SK-N-SH (cell line): ENCODE measurements around the gene PNRC2. TPM values are rescaled to one million over a fixed set of nuclear protein-coding genes. Genes with fewer than 3 reads are reported as not detected.

Experiments used
- CTCF ChIA-PET: fragments of 300-600, 350-600 bp; formaldehyde crosslinking; extraction: SDS; loops from one replicate; lab custom pipeline; 2021; lab: Yijun Ruan, JAX
- POLR2A ChIA-PET: fragments of 350-600 bp; sonication (Branson Sonifier 250); formaldehyde crosslinking; extraction: SDS; loops from one replicate; lab custom pipeline; 2020; ENCODE audit warnings: antibody characterized with exemption, inconsistent platforms; lab: Yijun Ruan, JAX
- DNase-seq: peaks from one replicate; pipeline ENCODE4 v3.0.0; 2012
- H2AFZ ChIP-seq: fragments of 200-600 bp; sonication (generic); 2 replicates; pipeline ENCODE4 v1.8.1; 2016; ENCODE audit warnings: antibody characterized with exemption, mild to moderate bottlenecking, low read depth
- H3F3A ChIP-seq: fragments of 200-600 bp; sonication (generic); replicated peaks from 2 replicates; pipeline ENCODE3; 2016; ENCODE audit warnings: antibody characterized with exemption, mild to moderate bottlenecking; ENCODE audit not compliant: insufficient read depth
- H3K27ac ChIP-seq, 2 experiments: fragments of 200-500 bp in 1 of 2; fragments of 200-600 bp in 1 of 2; sonication (Bioruptor generic) in 1 of 2; sonication (generic), shearing (Covaris generic) in 1 of 2; 2 replicates each; pipeline versions ENCODE4 v1.5.1 to v1.6.1; 2014 to 2016; ENCODE audit warnings: low read depth in 2 of 2, inconsistent platforms in 1 of 2, low read length in 1 of 2, mild to moderate bottlenecking in 1 of 2, mixed read lengths in 1 of 2
- H3K27me3 ChIP-seq: fragments of 200-600 bp; sonication (generic), shearing (Covaris generic); 2 replicates; pipeline ENCODE4 v1.6.1; 2016; ENCODE audit warnings: mixed run types; ENCODE audit not compliant: insufficient read depth
- H3K36me3 ChIP-seq, 2 experiments: fragments of 200-500 bp in 1 of 2; fragments of 200-600 bp in 1 of 2; sonication (Bioruptor generic) in 1 of 2; sonication (generic) in 1 of 2; replicated peaks in 1 of 2; 2 replicates each; pipeline versions ENCODE3 to v1.5.1; 2014 to 2016; ENCODE audit warnings: low read length in 1 of 2, mild to moderate bottlenecking in 1 of 2; ENCODE audit not compliant: insufficient read depth in 2 of 2, control insufficient read depth in 1 of 2
- H3K4me1 ChIP-seq, 2 experiments: fragments of 200-500 bp in 1 of 2; fragments of 200-600 bp in 1 of 2; sonication (Bioruptor generic) in 1 of 2; sonication (generic), shearing (Covaris generic) in 1 of 2; 2 replicates each; pipeline versions ENCODE4 v1.5.1 to v1.6.1; 2014 to 2016; ENCODE audit warnings: low read depth in 1 of 2, low read length in 1 of 2, mixed run types in 1 of 2; ENCODE audit not compliant: insufficient read depth in 2 of 2, control insufficient read depth in 1 of 2
- H3K4me2 ChIP-seq: fragments of 200-600 bp; sonication (generic), shearing (Covaris generic); 2 replicates; pipeline ENCODE4 v1.6.1; 2017; ENCODE audit warnings: mixed run types
- H3K4me3 ChIP-seq, 2 experiments: fragments of 200-500 bp in 1 of 2; fragments of 200-600 bp in 1 of 2; sonication (Bioruptor generic) in 1 of 2; sonication (generic), shearing (Covaris generic) in 1 of 2; 2 replicates each; pipeline versions ENCODE4 v1.5.1 to v1.8.1; 2014 to 2016; ENCODE audit warnings: low read depth in 2 of 2, inconsistent platforms in 1 of 2, low read length in 1 of 2, mild to moderate bottlenecking in 1 of 2, mixed read lengths in 1 of 2, moderate library complexity in 1 of 2
- H3K79me2 ChIP-seq: fragments of 200-600 bp; sonication (generic); 2 replicates; pipeline ENCODE4 v1.8.1; 2017; ENCODE audit warnings: mild to moderate bottlenecking; ENCODE audit not compliant: insufficient read depth
- H3K9ac ChIP-seq: fragments of 200-600 bp; sonication (generic); 2 replicates; pipeline ENCODE4 v1.6.1; 2017; ENCODE audit warnings: mixed run types
- H3K9me2 ChIP-seq: fragments of 200-600 bp; sonication (generic); 2 replicates; pipeline ENCODE4 v1.6.1; 2017; ENCODE audit warnings: mixed run types
- H3K9me3 ChIP-seq: fragments of 200-600 bp; sonication (generic); 2 replicates; pipeline ENCODE4 v1.6.1; 2017; ENCODE audit warnings: mixed run types, mild to moderate bottlenecking, moderate library complexity
- H4K20me1 ChIP-seq: fragments of 200-600 bp; sonication (generic); 2 replicates; pipeline ENCODE4 v1.6.1; 2017; ENCODE audit warnings: mild to moderate bottlenecking, mixed run types; ENCODE audit not compliant: insufficient read depth
- EZH2phosphoT487 ChIP-seq: fragments of 200-600 bp; sonication (generic); IDR thresholded peaks from 2 replicates; pipeline ENCODE4 v1.6.1; 2017; ENCODE audit warnings: low read depth, mixed run types, mild to moderate bottlenecking, antibody characterized with exemption, moderate library complexity, borderline replicate concordance
- FOXM1 ChIP-seq: IDR thresholded peaks from 2 replicates; pipeline ENCODE4 v1.4.0; 2012; ENCODE audit warnings: low read depth, mild to moderate bottlenecking
- RXRA ChIP-seq: IDR thresholded peaks from 2 replicates; pipeline ENCODE4 v1.4.0; 2012; ENCODE audit warnings: low read depth, mild to moderate bottlenecking, borderline replicate concordance
- TAF1 ChIP-seq: IDR thresholded peaks from 2 replicates; pipeline ENCODE4 v1.6.1; 2012; ENCODE audit warnings: low read depth, mild to moderate bottlenecking, low read length, moderate library complexity, borderline replicate concordance
- WGBS: methylation state at CpG from one replicate; pipeline ENCODE4 v1.1.6; 2017; ENCODE audit warnings: low lambda C conversion rate; 5-methylcytosine and 5-hydroxymethylcytosine counted together
- polyA plus RNA-seq, 3 experiments: library from polyadenylated mRNA; depleted of rRNA; stranded (reverse); fragments of >200 nt; gene quantifications; 2 replicates each; pipeline ENCODE4 v1.2.3, GENCODE V29; 2012
- TF ChIP-seq, protein P1 (sequence below): IDR thresholded peaks from 2 replicates; pipeline ENCODE4 v1.4.0; 2012; ENCODE audit warnings: low read depth, borderline replicate concordance
- TF ChIP-seq, protein P2 (sequence below): IDR thresholded peaks from 2 replicates; pipeline ENCODE4; 2012

Gene PNRC2
- polyA plus RNA-seq, 1 of the 3 experiments (the other 2 are of a cell fraction): 43.8 TPM

DNA sequence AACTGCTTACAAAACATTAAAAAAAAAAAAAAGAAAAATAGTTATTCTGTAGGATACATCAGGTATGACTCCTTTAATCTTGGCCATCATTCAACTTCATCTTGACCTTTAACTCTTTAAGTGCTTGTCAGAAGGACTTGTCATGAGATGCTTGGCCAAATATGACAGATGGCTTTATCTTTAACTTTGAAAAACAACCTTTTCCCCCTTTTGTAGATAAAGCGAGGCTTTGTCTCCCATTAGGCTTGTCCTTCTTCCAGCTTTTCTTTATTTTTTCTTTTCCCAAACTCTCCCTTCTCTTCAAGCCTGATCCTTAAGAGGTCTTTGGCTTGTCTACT lies 18.2 kb downstream of the PNRC2 start (continued):
- TF ChIP-seq, protein P1, sequence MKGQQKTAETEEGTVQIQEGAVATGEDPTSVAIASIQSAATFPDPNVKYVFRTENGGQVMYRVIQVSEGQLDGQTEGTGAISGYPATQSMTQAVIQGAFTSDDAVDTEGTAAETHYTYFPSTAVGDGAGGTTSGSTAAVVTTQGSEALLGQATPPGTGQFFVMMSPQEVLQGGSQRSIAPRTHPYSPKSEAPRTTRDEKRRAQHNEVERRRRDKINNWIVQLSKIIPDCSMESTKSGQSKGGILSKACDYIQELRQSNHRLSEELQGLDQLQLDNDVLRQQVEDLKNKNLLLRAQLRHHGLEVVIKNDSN: no peak

DNA sequence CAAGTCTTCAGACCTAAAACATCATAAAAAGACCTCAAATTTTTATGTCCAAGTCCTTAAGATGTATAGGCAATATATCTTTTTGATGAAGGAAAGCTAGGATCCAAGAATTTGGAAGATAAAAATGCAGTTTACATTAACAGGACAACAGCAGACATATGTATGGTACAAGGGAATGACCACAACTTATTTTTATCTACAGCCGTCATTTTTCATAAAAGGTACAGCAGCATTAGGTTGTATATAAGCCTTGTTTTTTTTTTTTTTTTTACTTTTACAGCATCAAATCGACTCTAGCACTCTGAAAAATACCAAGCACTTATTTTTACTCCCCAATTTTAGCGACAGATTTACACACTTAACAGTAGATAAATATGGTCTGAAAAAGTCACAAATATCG lies 19.2 kb downstream of the PNRC2 start:
- H3K9me2 ChIP-seq: no peaks in the 10 kb centered on the region
- peaks cover 13% of the 10 kb centered on the region for H3F3A ChIP-seq
- peak overlapping the region in 1 of 2 experiments; percentile 97 for H3K27ac ChIP-seq
- ChIA-PET POLR2A (interaction anchor here (2.1 kb wide), 1 partner anchor 20 kb away, joined by 7 read pairs; the partner anchor contains the start of gene PNRC2), CTCF (no interaction called here)
- H3K9me3 ChIP-seq: no peaks in the 10 kb centered on the region; the same call in 1 of the 2 replicates
- DNase-seq: no peak
- H2AFZ ChIP-seq: no peak overlapping the region
- H3K36me3 ChIP-seq: peaks cover 33 to 45% of the 10 kb centered on the region in 2 experiments
- H3K27me3 ChIP-seq: no peaks in the 10 kb centered on the region
- peaks cover 63% of the 10 kb centered on the region for H3K79me2 ChIP-seq
- 2% methylated on average over 4 of the region's 4 CpGs for WGBS
- H3K4me2 ChIP-seq: peak overlapping the region; percentile 81
- peak overlapping the region; percentile 74 to 90 for H3K4me3 ChIP-seq
- H3K9ac ChIP-seq: peak overlapping the region; percentile 99
- peaks cover 14 to 15% of the 10 kb centered on the region in 2 experiments; a peak in 3 of 4 replicates for H3K4me1 ChIP-seq
- TF ChIP-seq TAF1 (no peak), RXRA (no peak), EZH2phosphoT487 (no peak), FOXM1 (no peak)
- TF ChIP-seq, protein P2, sequence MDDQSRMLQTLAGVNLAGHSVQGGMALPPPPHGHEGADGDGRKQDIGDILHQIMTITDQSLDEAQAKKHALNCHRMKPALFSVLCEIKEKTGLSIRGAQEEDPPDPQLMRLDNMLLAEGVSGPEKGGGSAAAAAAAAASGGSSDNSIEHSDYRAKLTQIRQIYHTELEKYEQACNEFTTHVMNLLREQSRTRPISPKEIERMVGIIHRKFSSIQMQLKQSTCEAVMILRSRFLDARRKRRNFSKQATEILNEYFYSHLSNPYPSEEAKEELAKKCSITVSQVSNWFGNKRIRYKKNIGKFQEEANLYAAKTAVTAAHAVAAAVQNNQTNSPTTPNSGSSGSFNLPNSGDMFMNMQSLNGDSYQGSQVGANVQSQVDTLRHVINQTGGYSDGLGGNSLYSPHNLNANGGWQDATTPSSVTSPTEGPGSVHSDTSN: no peak
- H4K20me1 ChIP-seq: peaks cover 56% of the 10 kb centered on the region

DNA sequence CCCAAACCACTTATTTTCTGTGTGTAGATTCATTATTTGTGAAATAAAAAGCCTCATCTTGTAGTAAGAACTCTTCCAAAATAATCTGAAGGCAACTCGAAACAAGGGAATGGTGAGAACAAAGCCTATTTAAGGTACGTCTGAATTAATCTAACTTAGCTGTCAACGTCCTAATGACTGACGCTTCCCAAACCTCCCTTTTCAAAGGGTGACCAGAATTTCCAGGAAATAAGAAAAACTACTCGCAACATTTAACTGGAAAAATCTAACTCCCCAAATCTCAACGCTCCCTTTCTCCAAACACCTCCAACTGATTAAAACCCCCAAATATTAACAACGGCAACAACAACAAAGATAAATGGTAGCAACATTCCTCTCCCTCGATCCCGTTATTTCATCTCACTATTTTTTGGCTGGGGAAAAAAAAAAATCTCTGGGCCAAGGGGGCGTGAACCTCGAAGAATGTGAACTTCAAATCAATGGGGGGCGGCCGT lies 19.8 kb downstream of the PNRC2 start:
- Histone ChIP-seq H3K4me3 (peak overlapping the region; percentile 74 to 90), H3K27me3 (no peaks in the 10 kb centered on the region), H3F3A (peaks cover 16% of the 10 kb centered on the region), H3K27ac (peak overlapping the region; percentile 83 to 97), H2AFZ (no peak overlapping the region), H3K9ac (peak overlapping the region; percentile 99), H3K4me1 (peaks cover 15 to 19% of the 10 kb centered on the region in 2 experiments; a peak in 3 of 4 replicates), H4K20me1 (peaks cover 50% of the 10 kb centered on the region), H3K79me2 (peaks cover 57% of the 10 kb centered on the region), H3K9me2 (no peaks in the 10 kb centered on the region), H3K36me3 (peaks cover 33 to 39% of the 10 kb centered on the region in 2 experiments), H3K9me3 (no peaks in the 10 kb centered on the region; the same call in 1 of the 2 replicates), H3K4me2 (peak overlapping the region; percentile 81)
- POLR2A ChIA-PET: interaction anchor here (2.1 kb wide), 1 partner anchor 20 kb away, joined by 7 read pairs; the partner anchor contains the start of gene PNRC2
- no peak for TF ChIP-seq EZH2phosphoT487
- TF ChIP-seq, protein P2: peak; percentile 55
- WGBS: 1% methylated on average over 13 of the region's 13 CpGs
- CTCF ChIA-PET: interaction anchor here (0.9 to 1.0 kb wide), 2 partner anchors 11 to 208 kb away, joined by 3 read pairs; no protein-coding TSS in a partner anchor
- DNase-seq: no peak
